ENCODE measurements around the gene MARCHF9.

The MARCHF9 gene

GRCh38 chr12:57724936-57725740, 29.8 kb upstream of the MARCHF9 start:
- DNase-seq (ENCODE audit: low spot score): no peak

- no peak for DNase-seq (ENCODE audit: low spot score)
Observed at GRCh38 chr12:57725851-57726150, 29.1 kb upstream of the MARCHF9 start.

GRCh38 chr12:57726151-57726883, 28.6 kb upstream of the MARCHF9 start:
- DNase-seq (ENCODE audit: low spot score): no peak

GRCh38 chr12:57726884-57727757, 27.8 kb upstream of the MARCHF9 start:
- DNase-seq (ENCODE audit: low spot score): no peak

GRCh38 chr12:57727758-57728395, 27.0 kb upstream of the MARCHF9 start:
- no peak for DNase-seq (ENCODE audit: low spot score)

GRCh38 chr12:57729321-57729844, 25.5 kb upstream of the MARCHF9 start:
- no peak for DNase-seq (ENCODE audit: low spot score)

- DNase-seq (ENCODE audit: low spot score): no peak
Observed at GRCh38 chr12:57730336-57731067, 24.4 kb upstream of the MARCHF9 start.

GRCh38 chr12:57731411-57732080, 23.4 kb upstream of the MARCHF9 start:
- DNase-seq (ENCODE audit: low spot score): no peak

GRCh38 chr12:57732270-57732669, 22.6 kb upstream of the MARCHF9 start:
- DNase-seq (ENCODE audit: low spot score): no peak

- DNase-seq (ENCODE audit: low spot score): no peak
Observed at GRCh38 chr12:57732726-57733593, 21.9 kb upstream of the MARCHF9 start.

GRCh38 chr12:57733928-57734327, 21.0 kb upstream of the MARCHF9 start:
- no peak for DNase-seq (ENCODE audit: low spot score)

GRCh38 chr12:57734591-57734990, 20.3 kb upstream of the MARCHF9 start:
- DNase-seq (ENCODE audit: low spot score): no peak

GRCh38 chr12:57735198-57735855, 19.6 kb upstream of the MARCHF9 start:
- DNase-seq (ENCODE audit: low spot score): no peak

GRCh38 chr12:57735952-57736740, 18.8 kb upstream of the MARCHF9 start:
- DNase-seq (ENCODE audit: low spot score): peak; percentile 91

- peak; percentile 61 for DNase-seq (ENCODE audit: low spot score)
Observed at GRCh38 chr12:57736741-57737466, 18.0 kb upstream of the MARCHF9 start.

GRCh38 chr12:57737467-57738460, 17.1 kb upstream of the MARCHF9 start:
- DNase-seq (ENCODE audit: low spot score): no peak
